Glomerular visceral epithelial cell (primary cell): ENCODE measurements around the gene CD40LG.

Experiments
- DNase-seq: peaks from one replicate; pipeline ENCODE4 v3.0.0-alpha.2; 2016; ENCODE audit errors: extremely low spot score

CD40LG gene

GRCh38 chrX:136697156-136697555 is 49.2 kb downstream of the CD40LG start:
- DNase-seq = no peak

GRCh38 chrX:136708348-136708747 is 60.4 kb downstream of the CD40LG start:
- DNase-seq = no peak
